ENCODE data around the gene ITGA1.

Gene ITGA1

DNA sequence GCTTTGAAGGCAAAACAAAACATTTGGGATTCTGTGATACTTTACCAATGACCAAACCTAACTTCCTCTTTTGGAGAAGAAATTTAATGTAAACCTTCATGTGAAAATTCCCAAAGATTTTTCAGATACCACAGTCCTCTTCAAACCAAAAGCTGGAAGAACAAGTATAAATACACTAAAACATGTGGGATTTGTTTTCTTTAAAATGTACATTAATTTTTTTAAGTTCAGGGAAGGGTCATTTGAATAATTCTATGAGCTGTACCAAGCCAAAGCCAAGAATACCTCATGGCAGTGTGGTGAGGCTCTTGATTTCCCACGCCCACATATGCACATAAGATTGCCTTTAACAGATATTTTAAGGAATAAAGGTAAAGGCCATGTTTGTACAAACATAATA, 28.4 kb upstream of the ITGA1 start:
- H3K27me3 Mint-ChIP-seq = peaks cover 2% of the 10 kb centered on the region
- ATAC-seq (ENCODE audit: low read depth) (no peak), DNase-seq (ENCODE audit: low spot score in 2 of 2) (no peak)
- H3K4me3 Mint-ChIP-seq = no peak overlapping the region
- H3K36me3 Mint-ChIP-seq = no peaks in the 10 kb centered on the region
- H3K4me1 Mint-ChIP-seq = no peaks in the 10 kb centered on the region
- no peaks in the 10 kb centered on the region for H3K9me3 Mint-ChIP-seq
- H3K27ac Mint-ChIP-seq = no peak overlapping the region

- no peaks in the 10 kb centered on the region for H3K27me3 Mint-ChIP-seq
- no peaks in the 10 kb centered on the region for H3K9me3 Mint-ChIP-seq
- ATAC-seq (ENCODE audit: low read depth) = no peak
- H3K36me3 Mint-ChIP-seq = no peaks in the 10 kb centered on the region
- DNase-seq (ENCODE audit: low spot score in 2 of 2) = no peak
- H3K4me1 Mint-ChIP-seq = no peaks in the 10 kb centered on the region
- no peak overlapping the region for H3K27ac Mint-ChIP-seq
- no peak overlapping the region for H3K4me3 Mint-ChIP-seq
Measured at GRCh38 chr5:52760695-52761366, 26.9 kb upstream of the ITGA1 start.

DNA sequence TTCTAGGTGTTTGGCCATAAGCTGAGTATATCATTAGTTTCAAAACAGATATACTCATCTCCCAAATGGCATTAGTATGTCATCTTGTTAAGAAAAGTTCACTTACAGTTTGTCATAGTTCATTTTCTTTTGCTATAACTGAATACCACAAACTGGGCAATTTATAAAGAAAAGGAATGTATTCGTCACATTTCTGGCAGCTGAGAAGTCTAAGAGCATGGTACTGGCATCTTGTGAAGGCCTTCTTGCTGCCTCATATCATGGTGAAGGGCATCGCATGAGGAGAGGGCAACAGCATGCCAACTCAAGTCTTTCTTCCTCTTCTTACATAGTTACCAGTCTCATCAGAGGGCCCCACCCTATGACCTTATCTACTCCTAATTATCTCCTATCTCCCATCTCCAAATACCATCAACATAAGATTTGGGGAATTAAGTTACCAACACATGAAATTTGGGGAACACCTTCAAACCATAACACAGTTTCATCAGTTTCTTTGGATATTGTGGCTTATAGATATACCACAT, 20.4 kb upstream of the ITGA1 start:
- no peaks in the 10 kb centered on the region for H3K4me1 Mint-ChIP-seq
- DNase-seq (ENCODE audit: low spot score in 2 of 2) (no peak), ATAC-seq (ENCODE audit: low read depth) (no peak)
- H3K27ac Mint-ChIP-seq = no peak overlapping the region
- no peaks in the 10 kb centered on the region for H3K27me3 Mint-ChIP-seq
- H3K9me3 Mint-ChIP-seq = no peaks in the 10 kb centered on the region
- no peak overlapping the region for H3K4me3 Mint-ChIP-seq
- no peaks in the 10 kb centered on the region for H3K36me3 Mint-ChIP-seq

DNA sequence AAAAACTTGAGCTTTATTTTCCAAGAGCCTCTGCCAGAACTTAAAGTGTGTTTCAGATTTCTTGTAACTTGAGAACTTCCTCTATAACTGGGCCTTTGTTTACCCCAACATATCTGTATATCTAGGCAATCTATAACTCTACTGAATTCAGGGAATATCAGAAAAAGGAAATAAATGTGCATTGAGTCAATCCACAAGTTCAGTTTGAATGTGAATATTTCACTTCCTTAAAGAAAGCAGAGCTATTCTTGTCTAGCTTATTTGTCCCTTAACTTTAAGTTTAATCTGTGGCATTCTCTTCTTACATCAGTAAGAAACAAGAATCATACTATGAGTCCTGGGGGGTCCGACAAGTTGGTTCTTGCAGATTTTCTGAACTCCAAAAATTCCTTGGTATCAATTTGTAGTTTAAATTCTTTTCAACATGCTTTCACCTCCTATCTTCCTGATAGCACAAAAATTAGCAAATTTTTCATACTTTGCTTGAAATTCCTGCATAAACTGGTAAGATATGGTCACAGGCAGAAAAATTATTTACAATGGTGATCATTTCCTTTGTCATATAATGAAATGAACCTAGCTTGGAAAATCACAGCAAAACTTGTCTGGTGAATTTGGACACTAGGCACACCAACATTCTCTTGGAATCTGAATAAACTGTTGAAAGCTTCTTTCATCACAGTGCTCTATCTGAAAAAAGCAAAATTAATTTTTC, 19.8 kb upstream of the ITGA1 start:
- Mint-ChIP-seq H3K9me3 (no peaks in the 10 kb centered on the region), H3K27ac (no peak overlapping the region), H3K4me1 (no peaks in the 10 kb centered on the region), H3K27me3 (no peaks in the 10 kb centered on the region), H3K36me3 (no peaks in the 10 kb centered on the region), H3K4me3 (no peak overlapping the region)
- no peak for ATAC-seq (ENCODE audit: low read depth)
- DNase-seq (ENCODE audit: low spot score in 2 of 2) = no peak

- no peak for ATAC-seq (ENCODE audit: low read depth)
- no peaks in the 10 kb centered on the region for H3K27me3 Mint-ChIP-seq
- no peaks in the 10 kb centered on the region for H3K4me1 Mint-ChIP-seq
- no peaks in the 10 kb centered on the region for H3K36me3 Mint-ChIP-seq
- H3K9me3 Mint-ChIP-seq = no peaks in the 10 kb centered on the region
- H3K27ac Mint-ChIP-seq = no peak overlapping the region
- H3K4me3 Mint-ChIP-seq = no peak overlapping the region
- no peak for DNase-seq (ENCODE audit: low spot score in 2 of 2)
Measured at GRCh38 chr5:52769061-52769460, 18.7 kb upstream of the ITGA1 start.

- Mint-ChIP-seq H3K4me3 (no peak overlapping the region), H3K4me1 (no peaks in the 10 kb centered on the region), H3K27ac (no peak overlapping the region), H3K36me3 (no peaks in the 10 kb centered on the region), H3K9me3 (no peaks in the 10 kb centered on the region), H3K27me3 (no peaks in the 10 kb centered on the region)
- no peak for DNase-seq (ENCODE audit: low spot score in 2 of 2)
- ATAC-seq (ENCODE audit: low read depth) = no peak
Measured at GRCh38 chr5:52770287-52770939, 17.3 kb upstream of the ITGA1 start.

DNA sequence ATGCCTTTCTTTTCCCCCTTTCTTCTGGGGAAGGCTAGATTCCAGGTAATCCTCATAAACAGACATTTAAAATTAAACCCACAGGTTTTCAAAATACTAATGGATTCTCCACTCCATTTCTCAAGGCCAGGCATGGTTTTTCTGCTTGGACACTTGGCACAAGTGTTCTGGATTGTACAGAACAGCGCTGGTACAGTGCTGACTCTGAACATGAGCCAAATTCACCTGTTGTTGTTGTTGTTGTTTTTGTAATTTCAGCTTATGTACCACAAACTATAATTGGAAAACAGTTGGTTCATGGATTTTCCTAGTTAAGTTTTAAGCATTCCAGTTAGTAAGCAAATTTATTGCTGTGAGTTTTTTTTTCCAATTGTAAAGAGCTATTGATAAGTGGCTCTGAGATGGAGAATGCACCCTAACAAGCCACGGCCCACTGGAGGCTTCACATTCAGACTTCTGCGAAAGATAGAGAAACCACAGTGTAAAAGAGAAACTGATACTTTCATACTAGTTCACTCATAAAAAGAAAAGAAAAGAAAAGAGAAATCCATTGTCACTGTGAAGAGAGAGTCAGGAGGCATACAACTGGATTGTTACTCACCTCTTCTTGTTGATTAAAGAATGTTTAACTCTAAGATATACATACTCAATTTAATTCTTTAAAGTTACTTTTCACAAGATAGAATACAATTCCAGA, 16.2 kb upstream of the ITGA1 start:
- no peak overlapping the region for H3K27ac Mint-ChIP-seq
- peaks cover 3% of the 10 kb centered on the region for H3K27me3 Mint-ChIP-seq
- H3K4me3 Mint-ChIP-seq = no peak overlapping the region
- no peak for ATAC-seq (ENCODE audit: low read depth)
- H3K4me1 Mint-ChIP-seq = peaks cover 5% of the 10 kb centered on the region
- H3K36me3 Mint-ChIP-seq = no peaks in the 10 kb centered on the region
- no peaks in the 10 kb centered on the region for H3K9me3 Mint-ChIP-seq
- no peak for DNase-seq (ENCODE audit: low spot score in 2 of 2)

GRCh38 chr5:52772668-52773067, 15.0 kb upstream of the ITGA1 start:
- Mint-ChIP-seq H3K36me3 (no peaks in the 10 kb centered on the region), H3K27me3 (peaks cover 3% of the 10 kb centered on the region), H3K4me3 (no peak overlapping the region), H3K4me1 (peaks cover 5% of the 10 kb centered on the region), H3K9me3 (no peaks in the 10 kb centered on the region), H3K27ac (no peak overlapping the region)
- DNase-seq (ENCODE audit: low spot score in 2 of 2) (no peak), ATAC-seq (ENCODE audit: low read depth) (no peak)

DNA sequence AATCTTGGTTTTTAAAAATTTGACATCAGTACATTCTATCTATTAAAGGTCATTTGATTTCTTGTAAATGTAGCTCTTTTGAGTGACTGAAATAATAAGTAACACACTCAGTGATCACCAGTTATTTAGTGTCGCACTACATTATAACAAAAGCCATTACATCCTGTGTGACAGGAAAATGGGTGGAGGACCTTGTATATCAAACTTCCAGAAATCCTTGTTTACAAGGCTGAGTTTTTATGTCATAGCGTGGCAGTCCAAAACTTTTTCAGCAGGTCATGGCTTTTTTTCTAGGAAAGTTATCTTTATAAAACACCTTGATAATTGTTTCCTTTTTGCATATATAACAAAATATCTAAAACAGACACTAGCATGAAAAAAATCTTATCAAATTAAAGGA, 14.4 kb upstream of the ITGA1 start:
- DNase-seq (ENCODE audit: low spot score in 2 of 2) = no peak
- Mint-ChIP-seq H3K9me3 (no peaks in the 10 kb centered on the region), H3K27ac (no peak overlapping the region), H3K36me3 (no peaks in the 10 kb centered on the region), H3K4me3 (no peak overlapping the region), H3K27me3 (peaks cover 3% of the 10 kb centered on the region), H3K4me1 (peaks cover 5% of the 10 kb centered on the region)
- no peak for ATAC-seq (ENCODE audit: low read depth)

DNA sequence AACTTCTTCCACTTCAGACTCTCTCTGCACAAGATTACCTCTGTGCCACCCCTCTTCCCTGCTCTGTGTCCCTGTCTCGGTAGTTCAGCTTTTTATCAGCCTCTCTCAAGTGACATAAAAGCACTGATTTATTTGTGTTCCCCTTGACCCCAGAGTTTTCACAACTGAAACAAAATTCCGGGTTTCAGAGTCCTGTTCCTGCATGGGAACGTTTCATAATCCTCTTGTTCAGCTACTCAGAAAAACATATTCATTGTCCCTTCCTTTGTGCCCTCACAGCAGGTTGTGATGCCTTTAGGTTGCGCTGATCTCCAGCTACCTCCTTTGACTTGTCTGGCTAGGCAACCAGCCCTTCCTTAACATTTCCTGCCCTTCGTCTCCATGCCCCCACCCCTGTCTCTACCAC, 13.7 kb upstream of the ITGA1 start:
- Mint-ChIP-seq H3K4me1 (peaks cover 5% of the 10 kb centered on the region), H3K4me3 (no peak overlapping the region), H3K27ac (no peak overlapping the region), H3K36me3 (no peaks in the 10 kb centered on the region), H3K9me3 (no peaks in the 10 kb centered on the region), H3K27me3 (peaks cover 5% of the 10 kb centered on the region)
- ATAC-seq (ENCODE audit: low read depth) = no peak
- no peak for DNase-seq (ENCODE audit: low spot score in 2 of 2)

- DNase-seq (ENCODE audit: low spot score in 2 of 2) (no peak), ATAC-seq (ENCODE audit: low read depth) (no peak)
- Mint-ChIP-seq H3K36me3 (no peaks in the 10 kb centered on the region), H3K27ac (no peak overlapping the region), H3K4me3 (no peak overlapping the region), H3K9me3 (no peaks in the 10 kb centered on the region), H3K4me1 (peaks cover 5% of the 10 kb centered on the region), H3K27me3 (peaks cover 6% of the 10 kb centered on the region)
Measured at GRCh38 chr5:52776116-52776515, 11.6 kb upstream of the ITGA1 start.

DNA sequence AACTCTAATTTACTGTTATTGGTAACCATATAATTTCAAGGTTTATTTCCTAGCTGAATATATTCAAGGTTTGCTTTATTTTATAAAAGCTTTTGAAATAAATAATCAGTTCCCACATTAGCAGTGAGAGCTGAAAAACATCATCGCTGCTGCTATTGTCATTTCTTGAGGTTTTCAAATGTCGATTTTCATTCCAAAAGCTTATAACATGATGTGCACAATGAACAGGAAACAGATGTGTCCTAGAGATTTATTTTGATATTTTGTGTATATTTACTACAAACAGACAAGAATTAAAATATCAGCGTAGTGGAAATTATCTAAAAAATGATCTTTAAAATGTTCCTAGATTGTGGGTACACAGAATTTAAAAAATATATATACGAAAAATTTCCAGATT, 10.5 kb upstream of the ITGA1 start:
- no peak overlapping the region for H3K27ac Mint-ChIP-seq
- H3K36me3 Mint-ChIP-seq = no peaks in the 10 kb centered on the region
- peaks cover 5% of the 10 kb centered on the region for H3K4me1 Mint-ChIP-seq
- H3K27me3 Mint-ChIP-seq = peaks cover 12% of the 10 kb centered on the region
- DNase-seq (ENCODE audit: low spot score in 2 of 2) (no peak), ATAC-seq (ENCODE audit: low read depth) (no peak)
- H3K4me3 Mint-ChIP-seq = no peak overlapping the region
- H3K9me3 Mint-ChIP-seq = no peaks in the 10 kb centered on the region

GRCh38 chr5:52778781-52779180, 8.9 kb upstream of the ITGA1 start:
- H3K36me3 Mint-ChIP-seq = no peaks in the 10 kb centered on the region
- no peak overlapping the region for H3K27ac Mint-ChIP-seq
- peaks cover 5% of the 10 kb centered on the region for H3K4me1 Mint-ChIP-seq
- no peak for ATAC-seq (ENCODE audit: low read depth)
- no peak for DNase-seq (ENCODE audit: low spot score in 2 of 2)
- peaks cover 17% of the 10 kb centered on the region for H3K27me3 Mint-ChIP-seq
- H3K4me3 Mint-ChIP-seq = no peak overlapping the region
- H3K9me3 Mint-ChIP-seq = no peaks in the 10 kb centered on the region

DNA sequence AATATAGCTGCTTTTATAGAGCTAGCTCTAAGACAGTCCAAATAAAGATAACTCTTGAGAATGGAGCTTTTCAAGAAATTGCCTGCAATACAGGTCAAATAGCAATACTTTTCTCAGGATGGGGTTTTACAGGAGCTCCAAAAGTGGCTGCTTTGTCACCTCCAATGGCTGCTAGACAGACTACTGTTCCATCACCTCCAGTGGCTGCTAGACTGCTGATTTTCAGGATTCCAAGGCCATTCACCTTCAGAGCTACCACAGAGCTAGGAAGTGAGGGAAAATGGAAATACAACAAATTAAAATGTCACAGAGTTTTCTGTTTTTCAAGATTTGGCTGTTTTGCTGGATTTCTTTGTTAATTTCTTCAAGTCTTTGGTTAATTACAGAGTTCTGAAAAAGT, 8.5 kb upstream of the ITGA1 start:
- Mint-ChIP-seq H3K4me1 (peaks cover 5% of the 10 kb centered on the region), H3K27me3 (peaks cover 17% of the 10 kb centered on the region), H3K27ac (no peak overlapping the region), H3K4me3 (no peak overlapping the region), H3K9me3 (no peaks in the 10 kb centered on the region), H3K36me3 (no peaks in the 10 kb centered on the region)
- DNase-seq (ENCODE audit: low spot score in 2 of 2) (no peak), ATAC-seq (ENCODE audit: low read depth) (no peak)

Measured in memory B cell (primary cell).